ENCODE results near the gene PROZ.

GRCh38 chr13:113113846-113114271 lies 44.6 kb upstream of the PROZ start:
- TF ChIP-seq CTCF (IDR thresholded peaks at IDR 0.05) = no peak
- no peak for TF ChIP-seq POLR2A (IDR thresholded peaks at IDR 0.05)
